ENCODE results near the gene CNDP1. TPM values are rescaled to one million over a fixed set of nuclear protein-coding genes. Genes with fewer than 3 reads are reported as not detected.

Gene CNDP1
- total RNA-seq, 4 donors from 2014 or later, result 0.24 to 1.0 (median 0.90) TPM; not detected in 1

- no peaks in the 10 kb centered on the region for H3K27me3 ChIP-seq
- no peaks in the 10 kb centered on the region for H3K4me1 ChIP-seq
- no peak for TF ChIP-seq CTCF (IDR thresholded peaks at IDR 0.05)
- H3K27ac ChIP-seq, result no peak overlapping the region
- intact Hi-C loops (cut with DNase I; ENCODE audit: low total_unique reads), result no loop called here
- H3K4me3 ChIP-seq, result no peak overlapping the region
- no peaks in the 10 kb centered on the region for H3K36me3 ChIP-seq
- DNase-seq, result no peak
- H3K9me3 ChIP-seq, result no peaks in the 10 kb centered on the region
Observed at GRCh38 chr18:74513149-74513882, 21.0 kb upstream of the CNDP1 start.

GRCh38 chr18:74513883-74514205, 20.5 kb upstream of the CNDP1 start:
- Histone ChIP-seq H3K27ac (no peak overlapping the region), H3K9me3 (no peaks in the 10 kb centered on the region), H3K4me3 (no peak overlapping the region), H3K4me1 (no peaks in the 10 kb centered on the region), H3K27me3 (no peaks in the 10 kb centered on the region), H3K36me3 (no peaks in the 10 kb centered on the region)
- TF ChIP-seq CTCF (IDR thresholded peaks at IDR 0.05), result no peak
- TF ChIP-seq POLR2A (IDR thresholded peaks at IDR 0.05), result no peak
- intact Hi-C loops (cut with DNase I; ENCODE audit: low total_unique reads), result no loop called here
- no peak for DNase-seq

DNA sequence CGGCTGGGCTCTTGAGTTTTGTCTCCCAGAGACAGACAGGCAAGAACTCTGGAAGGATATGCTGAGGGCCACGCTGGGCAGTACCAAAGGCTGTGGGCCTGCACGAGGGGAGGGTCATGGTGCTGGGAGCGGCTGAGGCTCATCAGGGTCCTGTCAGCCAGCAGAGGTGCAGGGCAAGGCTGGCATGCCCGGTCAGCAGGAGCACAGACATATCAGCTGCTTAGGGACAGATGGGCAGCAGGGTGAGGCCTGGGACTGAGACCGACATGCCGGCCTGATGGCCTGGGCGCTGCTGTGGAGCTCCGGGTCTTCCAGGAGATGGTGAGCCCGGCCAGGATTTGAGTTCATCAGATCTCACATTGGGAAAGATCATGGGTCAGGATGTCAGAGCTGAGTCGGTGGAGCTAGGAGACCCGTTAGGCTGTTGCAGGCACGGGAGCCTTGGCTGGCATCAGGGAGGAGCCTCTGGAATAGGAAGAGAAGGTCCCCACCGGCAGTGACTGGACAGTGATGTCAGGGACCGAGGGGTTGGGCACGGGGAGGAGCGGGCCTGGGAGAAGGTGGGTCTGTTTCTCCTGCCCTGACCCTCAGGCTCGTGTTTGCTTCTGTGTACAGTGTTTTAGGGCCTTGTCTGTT, 19.3 kb upstream of the CNDP1 start:
- no peak overlapping the region for H3K27ac ChIP-seq
- intact Hi-C loops (cut with DNase I; ENCODE audit: low total_unique reads), result no loop called here
- no peaks in the 10 kb centered on the region for H3K9me3 ChIP-seq
- no peak for DNase-seq
- no peaks in the 10 kb centered on the region for H3K4me1 ChIP-seq
- no peak overlapping the region for H3K4me3 ChIP-seq
- TF ChIP-seq CTCF (IDR thresholded peaks at IDR 0.05), result no peak
- TF ChIP-seq POLR2A (IDR thresholded peaks at IDR 0.05), result no peak
- no peaks in the 10 kb centered on the region for H3K36me3 ChIP-seq
- no peaks in the 10 kb centered on the region for H3K27me3 ChIP-seq

GRCh38 chr18:74515620-74516231, 18.6 kb upstream of the CNDP1 start:
- Histone ChIP-seq H3K9me3 (no peaks in the 10 kb centered on the region), H3K4me3 (no peak overlapping the region), H3K27me3 (no peaks in the 10 kb centered on the region), H3K36me3 (no peaks in the 10 kb centered on the region), H3K4me1 (no peaks in the 10 kb centered on the region), H3K27ac (no peak overlapping the region)
- DNase-seq, result no peak
- intact Hi-C loops (cut with DNase I; ENCODE audit: low total_unique reads), result no loop called here
- TF ChIP-seq POLR2A (IDR thresholded peaks at IDR 0.05), result no peak
- TF ChIP-seq CTCF (IDR thresholded peaks at IDR 0.05), result no peak
